Heart right ventricle (tissue), 16 donors: ENCODE data around the gene IQSEC1. TPM values are rescaled to one million over a fixed set of nuclear protein-coding genes. Genes with fewer than 3 reads are reported as not detected.
A peak's percentile ranks its signal among the peaks of the same experiment; 100 is the strongest.

Experiments
- ATAC-seq, 8 donors: fragments of 200-7000 bp; cut with Tn5 transposase; one replicate each; pipeline ENCODE4 v1.9.1; 2020; ENCODE audit warnings: mild to moderate bottlenecking in 8 of 8, moderate library complexity in 8 of 8, moderate number of reproducible peaks in 1 of 8
- DNase-seq, 2 donors: peaks; one replicate each; pipeline ENCODE4 v3.0.0-alpha.2; 2020
- H3K27ac ChIP-seq, 10 donors: fragments of 200-600 bp; sonication (generic) in 2 of 10; one replicate each; pipeline versions ENCODE4 v1.5.0 to v1.8.0; 2020 to 2022; ENCODE audit warnings: mild to moderate bottlenecking in 3 of 10
- H3K27me3 ChIP-seq, 7 donors: fragments of 200-600 bp; one replicate each; pipeline ENCODE4 v1.8.0; 2021 to 2022; ENCODE audit warnings: mild to moderate bottlenecking in 2 of 7
- H3K36me3 ChIP-seq, 9 donors: fragments of 200-600 bp; sonication (generic) in 1 of 9; one replicate each; pipeline versions ENCODE4 v1.5.0 to v1.8.0; 2020 to 2022; ENCODE audit warnings: mild to moderate bottlenecking in 2 of 9
- H3K4me1 ChIP-seq, 9 donors: fragments of 200-600 bp; sonication (generic) in 1 of 9; one replicate each; pipeline versions ENCODE4 v1.5.0 to v1.8.0; 2020 to 2022; ENCODE audit warnings: mild to moderate bottlenecking in 4 of 9
- H3K4me3 ChIP-seq, 10 donors: fragments of 200-600 bp; sonication (generic) in 2 of 10; one replicate each; pipeline versions ENCODE4 v1.5.0 to v1.8.0; 2020 to 2022; ENCODE audit warnings: mild to moderate bottlenecking in 7 of 10, moderate library complexity in 2 of 10
- H3K9me3 ChIP-seq, 11 donors: fragments of 200-600 bp in 10 of 11; sonication (generic) in 2 of 11; one replicate each; pipeline versions ENCODE4 v1.5.0 to v1.8.0; 2013 to 2022; ENCODE audit warnings: mild to moderate bottlenecking in 2 of 11, control low read depth in 1 of 11, moderate library complexity in 1 of 11
- WGBS, 2 donors: extraction: QIAGEN DNeasy Blood & Tissue Kit; methylation state at CpG; one replicate each; pipeline ENCODE4 v1.1.7; 2013; ENCODE audit warnings: inconsistent platforms in 1 of 2; 5-methylcytosine and 5-hydroxymethylcytosine counted together
- intact Hi-C, 10 donors: fragments of 100-400 bp; cut with DNase I; formaldehyde crosslinking; loops; one replicate each; pipeline versions ENCODE4 v1.11.1 to v1.14.2; 2022
- polyA plus RNA-seq, 2 donors: library from polyadenylated mRNA; stranded (reverse); fragments of 200-250 nt; gene quantifications; one replicate each; pipeline ENCODE4 v1.2.3, GENCODE V29; 2013
- total RNA-seq, 10 donors: library from RNA; stranded (reverse); fragmentation: NEBNext Ultra II Directional in 3 of 10; extraction: Animal tissue kit (Norgen Biotek cat#: 25700) in 3 of 10; gene quantifications; one replicate each; pipeline versions ENCODE4 v1.2.1 to v1.2.4, GENCODE V29; 2021 to 2023
- TF ChIP-seq, protein P1 (sequence below), 9 donors: fragments of 200-600 bp; sonication (generic) in 2 of 9; IDR thresholded peaks; one replicate each; pipeline versions ENCODE4 v1.5.0 to v1.8.0; 2021 to 2022; ENCODE audit warnings: antibody characterized with exemption in 9 of 9, mild to moderate bottlenecking in 5 of 9, moderate library complexity in 1 of 9
- donor health status: Arrhythmogenic right ventricular cardiomyopathy.
- donor health status: ischemic (EF 13 %, LVEDD 7.1; RV severe dilation, severe dysfunction).
- donor health status: healthy with polysubstance abuse.
- donor health status: DM: no; HTN: yes; CAD: no.
- donor health status: DM: no; HTN: no; CAD: no.
- donor health status: ischemic (EF 25% LVEDD 6.9; RV normal size, moderate dysfunction).
- donor health status: ischemic (EF 25% LVEDD 5.7; RV mildly dilated, moderate dysfunction).
- donor health status: healthy.
- donor health status: DM: yes; HTN: yes; CAD: no.
- donor health status: Ischemic cardiomyopathy.
- donor health status: ischemic (EF 35%, LVEDD 5.7; RV mildly dilated, moderate dysfunction).
- donor health status: nonischemic (EF 11% LVEDD 7.7; RV severe dilation, severe dysfunction).
- donor health status: DM: yes; HTN: yes; CAD: no.
- donor health status: PGD.
- donor health status: ischemic (EF 29% LVEDD 5.4; RV normal size, mild dysfunction).
- donor health status: nonischemic (EF 23%, LVEDD 6.1; RV moderate dilation, normal function).

The IQSEC1 gene
- total and polyA plus RNA-seq, 12 donors: 13.1 to 73.9 (median 60.4) TPM

DNA sequence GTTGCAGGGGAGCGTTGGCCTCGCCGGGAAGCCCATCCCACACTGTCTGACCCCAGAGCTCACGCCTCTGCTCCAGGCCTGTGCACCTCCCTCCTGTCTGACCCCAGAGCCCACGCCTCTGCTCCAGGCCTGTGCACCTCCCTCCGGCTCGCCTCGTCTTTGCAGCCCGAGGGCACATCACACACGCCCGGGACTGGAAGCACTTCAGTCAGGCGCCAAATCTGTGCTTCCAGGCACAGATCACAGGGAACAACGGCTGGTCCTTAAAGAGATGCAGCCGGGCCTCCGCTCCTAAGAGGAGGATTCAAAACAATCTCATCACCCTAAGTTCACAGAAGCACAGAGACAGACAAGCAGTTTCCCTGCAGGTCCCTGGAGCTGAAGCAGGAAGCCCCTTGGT lies 128.8 kb downstream of the IQSEC1 start:
- H3K9me3 ChIP-seq: no peaks in the 10 kb centered on the region
- 51 to 53% methylated on average over 15 of the region's 15 CpGs for WGBS, 2 donors
- intact Hi-C loops: no loop called here
- H3K27ac ChIP-seq: peak overlapping the region in 7 of 10 donors; percentile 12 to 59 (median 53)
- no peaks in the 10 kb centered on the region for H3K27me3 ChIP-seq
- H3K36me3 ChIP-seq: peaks cover 0 to 42% (median 13%) of the 10 kb centered on the region in 9 donors
- H3K4me1 ChIP-seq: peaks cover 54 to 100% (median 97%) of the 10 kb centered on the region in 9 donors
- DNase-seq (no peak), ATAC-seq (peak in 6 of 8 donors; percentile 24 to 51 (median 36))
- TF ChIP-seq, protein P1, sequence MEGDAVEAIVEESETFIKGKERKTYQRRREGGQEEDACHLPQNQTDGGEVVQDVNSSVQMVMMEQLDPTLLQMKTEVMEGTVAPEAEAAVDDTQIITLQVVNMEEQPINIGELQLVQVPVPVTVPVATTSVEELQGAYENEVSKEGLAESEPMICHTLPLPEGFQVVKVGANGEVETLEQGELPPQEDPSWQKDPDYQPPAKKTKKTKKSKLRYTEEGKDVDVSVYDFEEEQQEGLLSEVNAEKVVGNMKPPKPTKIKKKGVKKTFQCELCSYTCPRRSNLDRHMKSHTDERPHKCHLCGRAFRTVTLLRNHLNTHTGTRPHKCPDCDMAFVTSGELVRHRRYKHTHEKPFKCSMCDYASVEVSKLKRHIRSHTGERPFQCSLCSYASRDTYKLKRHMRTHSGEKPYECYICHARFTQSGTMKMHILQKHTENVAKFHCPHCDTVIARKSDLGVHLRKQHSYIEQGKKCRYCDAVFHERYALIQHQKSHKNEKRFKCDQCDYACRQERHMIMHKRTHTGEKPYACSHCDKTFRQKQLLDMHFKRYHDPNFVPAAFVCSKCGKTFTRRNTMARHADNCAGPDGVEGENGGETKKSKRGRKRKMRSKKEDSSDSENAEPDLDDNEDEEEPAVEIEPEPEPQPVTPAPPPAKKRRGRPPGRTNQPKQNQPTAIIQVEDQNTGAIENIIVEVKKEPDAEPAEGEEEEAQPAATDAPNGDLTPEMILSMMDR (IDR thresholded peaks at IDR 0.05): no peak
- H3K4me3 ChIP-seq: no peak overlapping the region

DNA sequence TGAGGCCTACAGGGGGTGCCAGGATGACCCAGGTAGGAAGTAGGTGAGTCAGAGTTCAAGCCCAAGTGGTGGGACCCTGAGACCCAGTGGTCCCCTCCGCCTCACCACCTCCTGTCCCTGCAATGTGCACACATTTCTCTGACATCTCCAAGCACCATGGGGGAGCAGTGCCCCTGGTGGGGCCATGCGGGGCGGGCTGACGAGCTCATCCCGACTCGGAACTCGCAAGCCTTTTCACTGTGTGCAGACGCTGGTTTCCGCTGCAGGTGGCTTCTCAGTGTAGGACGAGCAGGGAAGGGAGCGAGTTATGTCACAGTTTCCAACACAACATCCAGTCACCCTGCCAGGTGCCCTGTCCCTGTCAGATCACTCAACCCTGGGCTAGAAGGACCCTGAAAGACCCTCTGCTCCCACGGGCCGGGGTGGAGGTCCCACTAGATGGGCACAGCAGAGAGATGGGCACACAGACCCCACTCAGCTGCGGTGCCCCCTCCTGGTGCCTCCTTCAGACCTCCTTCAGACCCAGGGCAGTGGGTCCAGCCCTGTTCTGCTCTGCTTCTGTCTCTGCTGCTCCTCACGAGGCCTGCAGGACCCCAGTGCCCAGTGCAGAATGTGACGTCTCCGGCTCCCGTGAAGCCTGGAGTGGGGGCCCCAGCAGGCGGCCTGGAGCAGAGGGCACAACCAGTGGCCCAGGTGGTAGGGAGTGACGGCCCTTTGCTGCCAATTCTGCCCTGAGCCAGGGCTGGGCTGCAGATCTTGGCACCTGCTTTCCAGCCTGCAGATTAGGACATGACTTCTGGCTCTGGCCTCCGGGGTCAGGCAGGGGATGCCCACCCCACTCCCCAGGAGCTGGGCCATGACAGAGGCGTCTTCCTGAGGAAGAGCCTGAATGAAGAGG lies 129.9 kb downstream of the IQSEC1 start:
- intact Hi-C loops: no loop called here
- DNase-seq (peak in 1 of 2 donors; percentile 61), ATAC-seq (peak; percentile 25 to 77 (median 62))
- Histone ChIP-seq H3K4me1 (peaks cover 54 to 100% (median 97%) of the 10 kb centered on the region in 9 donors), H3K27ac (peak overlapping the region in 7 of 10 donors; percentile 24 to 59 (median 53)), H3K36me3 (peaks cover 0 to 52% (median 13%) of the 10 kb centered on the region in 9 donors), H3K9me3 (no peaks in the 10 kb centered on the region), H3K4me3 (no peak overlapping the region), H3K27me3 (no peaks in the 10 kb centered on the region)
- TF ChIP-seq, protein P1 (IDR thresholded peaks at IDR 0.05): no peak
- WGBS, 2 donors: 66 to 75% methylated on average over 22 of the region's 22 CpGs

DNA sequence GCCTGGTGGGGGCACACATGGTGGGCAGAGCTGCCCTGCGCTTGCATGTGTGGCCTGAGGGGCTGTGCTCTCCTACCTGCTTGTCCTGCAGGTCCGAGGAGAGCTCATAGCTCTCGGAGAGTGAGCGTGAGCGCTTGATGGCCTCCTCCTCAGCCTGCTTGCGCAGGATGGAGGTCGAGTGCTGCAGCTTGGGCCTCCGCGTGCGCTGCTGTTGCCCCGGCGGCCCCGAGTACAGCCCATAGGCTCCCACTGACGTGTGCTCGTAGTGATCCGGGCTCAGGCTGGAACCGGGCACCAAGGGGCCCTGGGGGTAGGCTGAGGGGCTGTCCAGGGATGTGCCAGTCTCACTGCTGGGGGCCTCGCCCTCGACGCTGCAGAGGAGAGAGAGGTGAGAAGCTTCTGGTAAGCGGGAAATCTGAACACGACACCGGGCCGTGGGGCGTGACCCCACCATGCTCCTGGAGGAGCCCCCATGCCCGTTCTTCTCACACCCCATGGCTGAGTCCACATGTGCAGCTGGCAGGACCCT lies 131.7 kb downstream of the IQSEC1 start:
- DNase-seq (no peak), ATAC-seq (no peak)
- TF ChIP-seq, protein P1 (IDR thresholded peaks at IDR 0.05): no peak
- intact Hi-C loops: no loop called here
- Histone ChIP-seq H3K27ac (peak overlapping the region in 1 of 10 donors; percentile 23), H3K4me3 (no peak overlapping the region), H3K27me3 (no peaks in the 10 kb centered on the region), H3K9me3 (no peaks in the 10 kb centered on the region), H3K4me1 (peaks cover 47 to 100% (median 89%) of the 10 kb centered on the region in 9 donors), H3K36me3 (peaks cover 0 to 71% (median 13%) of the 10 kb centered on the region in 9 donors)
- 94 to 97% methylated on average over 26 of the region's 26 CpGs for WGBS, 2 donors

DNA sequence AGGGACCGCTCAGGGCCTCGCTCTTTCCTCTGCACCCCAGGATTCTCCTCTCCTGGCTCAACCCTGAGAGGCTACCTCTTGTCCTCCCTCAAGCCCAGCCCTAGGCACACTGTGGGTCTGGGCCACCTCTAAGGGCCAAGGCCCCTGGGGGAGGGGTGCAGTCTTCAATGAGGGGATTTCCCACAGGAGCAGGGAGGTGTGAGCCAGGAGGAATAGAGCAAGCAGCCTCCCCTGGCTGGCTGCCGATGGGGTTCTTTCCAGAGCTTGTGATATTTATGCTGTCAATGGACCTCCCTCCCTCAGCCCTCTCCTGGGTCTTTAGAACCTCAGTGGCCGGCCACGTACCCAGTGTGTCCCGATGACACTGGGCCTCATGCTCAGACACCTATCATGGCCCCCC lies 132.4 kb downstream of the IQSEC1 start:
- TF ChIP-seq, protein P1 (IDR thresholded peaks at IDR 0.05): no peak
- 69 to 80% methylated on average over 6 of the region's 6 CpGs for WGBS, 2 donors
- ATAC-seq: no peak
- intact Hi-C loops: no loop called here
- Histone ChIP-seq H3K36me3 (peaks cover 0 to 78% (median 20%) of the 10 kb centered on the region in 9 donors), H3K4me3 (no peak overlapping the region), H3K4me1 (peaks cover 41 to 100% (median 84%) of the 10 kb centered on the region in 9 donors), H3K27me3 (no peaks in the 10 kb centered on the region), H3K9me3 (no peaks in the 10 kb centered on the region), H3K27ac (peak overlapping the region in 2 of 10 donors; percentile 23 to 41)
- DNase-seq: no peak
